Measurements from ENCODE around the gene ARHGEF25.

GRCh38 chr12:57575771-57576612 is 35.2 kb upstream of the ARHGEF25 start:
- TF ChIP-seq CTCF (IDR thresholded peaks at IDR 0.05): no peak
- TF ChIP-seq POLR2A (IDR thresholded peaks at IDR 0.05): no peak
- TF ChIP-seq POLR2AphosphoS5 (IDR thresholded peaks at IDR 0.05; ENCODE audit: insufficient read depth in 1 of 2, low read depth in 1 of 2): no peak

All from vagina (tissue), 2 donors.